Keratinocyte (primary cell): ENCODE results near the gene KCNIP3. TPM values are rescaled to one million over a fixed set of nuclear protein-coding genes. Genes with fewer than 3 reads are reported as not detected.

Experiments used
- DNase-seq: peaks from one replicate; pipeline ENCODE4 v3.0.0-alpha.2; 2011; ENCODE audit warnings: low read depth, missing footprints, low spot score
- FAIRE-seq: peaks from 2 replicates; lab custom pipeline; 2011; peaks lifted over from hg19 to GRCh38; lab: Jason Lieb, UNC
- H2AFZ ChIP-seq: 2 replicates; pipeline ENCODE4 v1.6.0; 2012; ENCODE audit warnings: low read length, control low read depth, inconsistent platforms; ENCODE audit not compliant: control insufficient read depth
- H3K27ac ChIP-seq: 2 replicates; pipeline ENCODE4 v1.5.1; 2011; ENCODE audit warnings: low read length; ENCODE audit not compliant: control insufficient read depth, insufficient read depth
- H3K27me3 ChIP-seq: 3 replicates; pipeline ENCODE4 v1.6.0; 2011; ENCODE audit warnings: low read length; ENCODE audit not compliant: control insufficient read depth, insufficient read depth; ENCODE audit errors: extremely low read depth
- H3K36me3 ChIP-seq, 2 experiments: 2 replicates in 1 of 2; 3 replicates in 1 of 2; pipeline ENCODE4 v1.5.1; 2011; ENCODE audit warnings: low read length in 2 of 2, mild to moderate bottlenecking in 1 of 2; ENCODE audit not compliant: control insufficient read depth in 2 of 2, insufficient read depth in 2 of 2; ENCODE audit errors: extremely low read depth in 1 of 2
- H3K4me1 ChIP-seq: 3 replicates; pipeline ENCODE4 v1.5.1; 2011; ENCODE audit warnings: low read length; ENCODE audit not compliant: control insufficient read depth, insufficient read depth; ENCODE audit errors: extremely low read depth
- H3K4me2 ChIP-seq: 3 replicates; pipeline ENCODE4 v1.6.0; 2011; ENCODE audit warnings: low read depth, low read length; ENCODE audit not compliant: control insufficient read depth, insufficient read depth; ENCODE audit errors: extremely low read depth
- H3K4me3 ChIP-seq, 3 experiments: fragments of 200-600 bp in 1 of 3; sonication (generic) in 1 of 3; 2 replicates in 2 of 3; 3 replicates in 1 of 3; pipeline ENCODE4 v1.5.1; 2011 to 2016; ENCODE audit warnings: low read length in 3 of 3, mild to moderate bottlenecking in 3 of 3, control low read depth in 2 of 3, inconsistent platforms in 1 of 3, low read depth in 1 of 3, mixed read lengths in 1 of 3, mixed run types in 1 of 3, moderate library complexity in 1 of 3; ENCODE audit not compliant: control insufficient read depth in 2 of 3, insufficient read depth in 2 of 3; ENCODE audit errors: extremely low read depth in 1 of 3
- H3K79me2 ChIP-seq: 2 replicates; pipeline ENCODE4 v1.6.0; 2012; ENCODE audit warnings: low read length; ENCODE audit not compliant: control insufficient read depth, insufficient read depth
- H3K9ac ChIP-seq: 3 replicates; pipeline ENCODE4 v1.6.0; 2011; ENCODE audit warnings: low read length; ENCODE audit not compliant: control insufficient read depth, insufficient read depth; ENCODE audit errors: extremely low read depth
- H3K9me1 ChIP-seq: 3 replicates; pipeline ENCODE4 v1.6.0; 2011; ENCODE audit warnings: low read length; ENCODE audit not compliant: control insufficient read depth, insufficient read depth; ENCODE audit errors: extremely low read depth
- H3K9me3 ChIP-seq: 2 replicates; pipeline ENCODE4 v1.5.1; 2012; ENCODE audit warnings: low read depth, low read length; ENCODE audit not compliant: control insufficient read depth
- H4K20me1 ChIP-seq: 3 replicates; pipeline ENCODE4 v1.6.0; 2011; ENCODE audit warnings: low read length; ENCODE audit not compliant: control insufficient read depth, insufficient read depth; ENCODE audit errors: extremely low read depth
- CTCF ChIP-seq, 3 experiments: IDR thresholded peaks in 1 of 3; conservative IDR thresholded peaks in 1 of 3; optimal IDR thresholded peaks in 1 of 3; 2 replicates in 2 of 3; 3 replicates in 1 of 3; pipeline versions ENCODE3 to v1.5.1; 2011; ENCODE audit warnings: low read length in 3 of 3, mild to moderate bottlenecking in 3 of 3, moderate library complexity in 2 of 3, control low read depth in 1 of 3, inconsistent platforms in 1 of 3; ENCODE audit not compliant: insufficient read depth in 2 of 3; ENCODE audit errors: extremely low read depth in 1 of 3
- EZH2 ChIP-seq: IDR thresholded peaks from one replicate; pipeline ENCODE4 v1.6.1; 2012; ENCODE audit warnings: inconsistent platforms, mild to moderate bottlenecking, low read length, moderate library complexity
- dilution Hi-C: fragments of 300-500 bp; cut with MboI; formaldehyde crosslinking; loops from one replicate; pipeline ENCODE4 v1.7.0; 2020; ENCODE audit warnings: low sequenced_read_pairs; ENCODE audit not compliant: extremely low pct_ligation_motif_present
- polyA plus RNA-seq, 5 experiments: library from polyadenylated mRNA; depleted of rRNA in 3 of 5; stranded (reverse) in 3 of 5; stranded (forward) in 1 of 5; unstranded in 1 of 5; fragments of >200 nt; gene quantifications; 1 replicate in 1 of 5; 2 replicates in 3 of 5; 3 replicates in 1 of 5; pipeline versions ENCODE4 v1.2.1 to v1.2.3, GENCODE V29; 2011 to 2012; ENCODE audit warnings: missing spikeins in 2 of 5, low read depth in 1 of 5, low replicate concordance in 1 of 5

The KCNIP3 gene
- polyA plus RNA-seq, 1 donor (not counting 4 experiments of a cell fraction or from before 2014, with no cell fraction given) = 0.66 TPM

GRCh38 chr2:95337829-95338228, 40.7 kb downstream of the KCNIP3 start:
- DNase-seq (no peak), FAIRE-seq (no peak)
- Histone ChIP-seq H3K9me3 (no peaks in the 10 kb centered on the region), H3K4me1 (peaks cover 17% of the 10 kb centered on the region), H3K79me2 (no peaks in the 10 kb centered on the region), H2AFZ (no peak overlapping the region), H4K20me1 (no peaks in the 10 kb centered on the region), H3K4me3 (no peak overlapping the region), H3K9ac (no peak overlapping the region), H3K36me3 (no peaks in the 10 kb centered on the region), H3K9me1 (no peaks in the 10 kb centered on the region), H3K4me2 (no peak overlapping the region), H3K27me3 (peaks cover 9% of the 10 kb centered on the region), H3K27ac (no peak overlapping the region)
- dilution Hi-C loops = no loop called here
- TF ChIP-seq CTCF (optimal IDR thresholded peaks at IDR 0.05 in 1 of 3, IDR thresholded peaks at IDR 0.05 in 1 of 3, conservative IDR thresholded peaks at IDR 0.05 in 1 of 3; ENCODE audit: extremely low read depth in 1 of 3, insufficient read depth in 2 of 3, low read length in 3 of 3) (no peak), EZH2 (no peak)

- no peak for FAIRE-seq
- dilution Hi-C loops = no loop called here
- TF ChIP-seq EZH2 (no peak), CTCF (optimal IDR thresholded peaks at IDR 0.05 in 1 of 3, IDR thresholded peaks at IDR 0.05 in 1 of 3, conservative IDR thresholded peaks at IDR 0.05 in 1 of 3; ENCODE audit: extremely low read depth in 1 of 3, insufficient read depth in 2 of 3, low read length in 3 of 3) (no peak)
Observed at GRCh38 chr2:95342556-95343320, 45.6 kb downstream of the KCNIP3 start.

More at GRCh38 chr2:95342556-95343320, 45.6 kb downstream of the KCNIP3 start:
- H3K9ac ChIP-seq = no peak overlapping the region
- H3K4me2 ChIP-seq = no peak overlapping the region
- H3K36me3 ChIP-seq = no peaks in the 10 kb centered on the region
- no peaks in the 10 kb centered on the region for H3K9me1 ChIP-seq
- H2AFZ ChIP-seq = no peak overlapping the region
- no peak overlapping the region for H3K4me3 ChIP-seq
- DNase-seq = no peak
- no peaks in the 10 kb centered on the region for H3K9me3 ChIP-seq
- H3K27ac ChIP-seq = no peak overlapping the region
- H3K27me3 ChIP-seq = peaks cover 17% of the 10 kb centered on the region
- no peaks in the 10 kb centered on the region for H3K79me2 ChIP-seq
- H4K20me1 ChIP-seq = no peaks in the 10 kb centered on the region
- H3K4me1 ChIP-seq = peaks cover 16% of the 10 kb centered on the region
